Activated CD8-positive, alpha-beta memory T cell treated with anti-CD3 and anti-CD28 coated beads for 1 hour (primary cell): Measurements from ENCODE around the gene GTF3C4.

Source experiments
- DNase-seq, 2 donors: peaks; one replicate each; pipeline ENCODE4 v3.0.0-alpha.2; 2020; ENCODE audit warnings: low read depth in 1 of 2; ENCODE audit errors: extremely low read depth in 1 of 2

GTF3C4 gene

GRCh38 chr9:132730054-132731033 is 60.1 kb downstream of the GTF3C4 start:
- DNase-seq, result no peak

GRCh38 chr9:132731230-132731629 is 61.0 kb downstream of the GTF3C4 start:
- DNase-seq, result no peak

- no peak for DNase-seq
Observed at GRCh38 chr9:132732326-132733259, 62.3 kb downstream of the GTF3C4 start.

DNA sequence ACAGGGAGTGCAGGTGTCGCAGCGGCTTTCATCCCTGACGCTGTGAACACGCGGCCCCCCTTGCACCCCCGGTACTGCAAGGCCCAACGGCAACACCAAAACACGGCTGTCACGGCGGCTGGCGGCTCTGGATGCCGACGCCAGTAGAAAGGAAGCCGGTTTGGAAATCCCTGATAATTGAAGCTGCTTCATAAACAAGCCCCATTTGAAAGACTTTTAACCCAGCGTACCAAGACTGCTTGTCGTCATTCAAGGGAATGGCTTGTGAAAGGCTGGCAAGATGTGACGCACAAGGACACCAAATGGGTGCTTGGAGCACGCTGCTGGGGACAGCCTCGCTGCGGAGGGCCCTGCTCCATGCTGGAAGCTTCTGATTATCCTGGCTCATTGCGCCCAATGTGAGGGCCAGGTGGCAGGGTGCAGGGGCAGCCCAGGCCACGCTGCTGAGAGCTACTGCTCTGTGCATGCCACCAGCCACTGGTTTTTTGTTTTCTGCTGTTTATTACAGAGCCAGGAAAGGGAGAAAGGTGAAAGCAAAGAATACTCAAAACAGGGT is 63.1 kb downstream of the GTF3C4 start:
- no peak for DNase-seq

DNA sequence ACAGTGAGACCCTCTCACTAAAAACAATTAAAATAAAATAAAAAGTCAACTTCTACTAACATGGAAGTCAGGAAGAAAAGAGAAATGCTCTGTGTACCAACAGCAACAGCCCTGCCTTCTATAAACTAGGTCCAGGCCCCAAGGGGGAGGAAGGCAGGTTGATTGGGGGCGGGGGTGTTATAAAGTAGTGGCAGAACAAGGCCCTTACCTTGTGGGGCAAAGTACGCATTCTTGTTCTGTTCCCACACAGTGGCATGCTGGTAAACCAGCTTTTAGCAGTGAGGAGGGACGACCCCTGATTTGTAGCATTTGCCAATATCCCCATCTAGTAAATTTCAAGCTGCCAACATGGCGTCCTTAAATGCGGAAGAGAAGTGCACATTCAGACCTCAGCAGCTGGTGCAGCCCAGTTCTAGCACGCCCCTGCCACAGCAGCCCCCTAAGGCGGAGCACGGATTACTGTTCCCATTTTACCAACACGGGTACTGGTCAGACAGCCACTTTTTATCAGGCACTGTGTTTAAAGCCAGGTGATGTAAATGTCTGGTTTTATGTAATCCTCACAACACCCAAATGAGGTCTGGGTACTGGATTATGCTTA is 69.5 kb downstream of the GTF3C4 start:
- DNase-seq, result no peak

GRCh38 chr9:132740526-132741309 is 70.5 kb downstream of the GTF3C4 start:
- DNase-seq, result no peak

DNA sequence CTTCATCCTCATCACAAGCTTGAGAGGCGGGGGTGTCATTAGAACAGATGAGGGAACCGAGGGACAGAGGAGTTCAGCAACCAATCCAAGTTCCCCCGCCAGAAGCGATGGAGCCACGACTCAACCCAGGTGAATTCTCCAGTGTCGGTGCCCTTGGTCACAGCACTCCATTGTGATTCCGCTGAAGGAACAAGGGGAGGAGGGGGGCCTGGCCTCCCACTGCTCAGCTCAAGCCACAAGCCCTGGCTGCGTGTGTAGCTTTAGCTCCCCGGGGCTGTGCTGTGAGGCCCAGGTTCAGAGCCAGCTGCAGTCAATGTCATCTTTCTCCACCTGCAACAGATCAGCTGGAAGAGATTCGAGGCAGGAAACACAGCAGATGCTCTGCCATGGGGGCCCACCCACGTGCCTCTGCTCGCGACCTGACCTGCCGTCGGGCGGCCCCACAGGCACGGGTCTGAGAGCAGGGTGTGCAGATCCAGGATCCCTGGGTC is 72.6 kb downstream of the GTF3C4 start:
- no peak for DNase-seq

DNA sequence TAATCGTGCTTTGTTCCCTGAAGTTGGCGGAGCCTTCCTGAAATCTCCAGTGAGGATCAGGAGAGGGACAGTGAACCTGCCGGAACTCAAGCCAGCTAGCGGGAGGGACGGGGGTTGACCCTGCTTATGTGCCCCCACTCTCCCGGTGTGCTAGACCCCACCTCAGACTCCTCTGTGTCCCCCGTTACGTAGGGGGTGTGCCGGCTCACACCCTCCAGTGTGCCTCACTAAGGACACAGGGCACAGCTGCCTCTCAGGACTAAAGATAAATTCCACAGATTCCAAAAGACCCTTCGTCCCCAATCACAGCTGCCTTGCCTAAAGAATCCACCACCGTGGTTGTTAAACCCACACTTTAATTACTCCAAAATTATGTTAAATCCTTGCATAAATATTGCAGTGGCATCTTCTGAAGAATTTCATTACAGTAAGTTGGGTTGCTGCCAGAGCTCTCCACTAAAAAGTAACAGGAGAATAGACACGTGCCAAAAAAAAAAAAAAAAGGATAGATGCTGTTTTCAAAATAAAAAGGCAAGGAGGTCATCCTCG is 73.7 kb downstream of the GTF3C4 start:
- no peak for DNase-seq
